Activated CD8-positive, alpha-beta T cell treated with anti-CD3 and anti-CD28 coated beads, Interleukin-2, amount 10 ng/mL, durations not matched to agents 7 days and 5 days (primary cell): ENCODE measurements around the gene KRT86. TPM values are rescaled to one million over a fixed set of nuclear protein-coding genes. Genes with fewer than 3 reads are reported as not detected.

Experiments used
- ATAC-seq: fragments of 150-1000 bp; cut with Tn5 transposase; one replicate; pipeline ENCODE4 v1.10.0; 2021; ENCODE audit warnings: moderate library complexity
- CTCF ChIA-PET: fragments of 350-600 bp; sonication (Branson Sonifier 250); formaldehyde crosslinking; loops from one replicate; lab custom pipeline; 2021; ENCODE audit warnings: antibody characterized with exemption; lab: Charles Lee
- POLR2A ChIA-PET: fragments of 350-600 bp; sonication (Branson Sonifier 250); formaldehyde crosslinking; loops from one replicate; lab custom pipeline; 2021; ENCODE audit warnings: antibody characterized with exemption; lab: Charles Lee
- DNase-seq: peaks from one replicate; pipeline ENCODE4 v3.0.0-alpha.2; 2020
- H3K27ac Mint-ChIP-seq: one replicate; pipeline ENCODE4 v1.8.0; 2021; ENCODE audit warnings: mild to moderate bottlenecking, mixed read lengths
- H3K27me3 Mint-ChIP-seq: one replicate; pipeline ENCODE4 v1.8.0; 2021; ENCODE audit warnings: low read depth, mixed read lengths
- H3K36me3 Mint-ChIP-seq: one replicate; pipeline ENCODE4 v1.8.0; 2021; ENCODE audit warnings: low read depth, mixed read lengths
- H3K4me1 Mint-ChIP-seq: one replicate; pipeline ENCODE4 v1.8.0; 2021; ENCODE audit warnings: low read depth, mixed read lengths
- H3K4me3 Mint-ChIP-seq: one replicate; pipeline ENCODE4 v1.8.0; 2021; ENCODE audit warnings: mild to moderate bottlenecking, mixed read lengths
- H3K9me3 Mint-ChIP-seq: one replicate; pipeline ENCODE4 v1.8.0; 2022; ENCODE audit warnings: mixed read lengths; ENCODE audit not compliant: insufficient read depth
- total RNA-seq, 2 experiments: library from RNA; stranded (reverse); gene quantifications; one replicate each; pipeline ENCODE4 v1.2.3, GENCODE V29; 2021

Gene KRT86
- total RNA-seq, 2 experiments from 2014 or later: 1.1 TPM

GRCh38 chr12:52323001-52323400 lies 48.6 kb downstream of the KRT86 start:
- no peak overlapping the region for H3K27ac Mint-ChIP-seq
- ATAC-seq (no peak), DNase-seq (no peak)
- peaks cover 38% of the 10 kb centered on the region for H3K27me3 Mint-ChIP-seq
- peaks cover 18% of the 10 kb centered on the region for H3K4me1 Mint-ChIP-seq
- CTCF ChIA-PET: interaction anchor here (1.1 to 7.3 kb wide), 2 partner anchors 13 to 44 kb away, joined by 3 to 50 read pairs; no protein-coding TSS in a partner anchor
- POLR2A ChIA-PET: no interaction called here
- no peaks in the 10 kb centered on the region for H3K9me3 Mint-ChIP-seq
- H3K4me3 Mint-ChIP-seq: no peak overlapping the region
- no peaks in the 10 kb centered on the region for H3K36me3 Mint-ChIP-seq

- ChIA-PET CTCF (interaction anchor here (1.1 to 7.3 kb wide), 2 partner anchors 14 to 44 kb away, joined by 3 to 50 read pairs; no protein-coding TSS in a partner anchor), POLR2A (no interaction called here)
- DNase-seq (no peak), ATAC-seq (no peak)
- H3K4me3 Mint-ChIP-seq: no peak overlapping the region
- peaks cover 20% of the 10 kb centered on the region for H3K4me1 Mint-ChIP-seq
- H3K27ac Mint-ChIP-seq: no peak overlapping the region
- H3K36me3 Mint-ChIP-seq: no peaks in the 10 kb centered on the region
- peaks cover 35% of the 10 kb centered on the region for H3K27me3 Mint-ChIP-seq
- H3K9me3 Mint-ChIP-seq: no peaks in the 10 kb centered on the region
Measured at GRCh38 chr12:52323416-52324152, 49.1 kb downstream of the KRT86 start.

- H3K27me3 Mint-ChIP-seq: peaks cover 34% of the 10 kb centered on the region
- DNase-seq (no peak), ATAC-seq (no peak)
- no peak overlapping the region for H3K4me3 Mint-ChIP-seq
- H3K9me3 Mint-ChIP-seq: no peaks in the 10 kb centered on the region
- H3K36me3 Mint-ChIP-seq: no peaks in the 10 kb centered on the region
- CTCF ChIA-PET: interaction anchor here (7.3 kb wide), 1 partner anchor 14 kb away, joined by 50 read pairs; no protein-coding TSS in a partner anchor
- H3K4me1 Mint-ChIP-seq: peaks cover 17% of the 10 kb centered on the region
- no peak overlapping the region for H3K27ac Mint-ChIP-seq
- POLR2A ChIA-PET: no interaction called here
Measured at GRCh38 chr12:52324153-52324444, 49.7 kb downstream of the KRT86 start.

- peaks cover 28% of the 10 kb centered on the region for H3K27me3 Mint-ChIP-seq
- H3K9me3 Mint-ChIP-seq: no peaks in the 10 kb centered on the region
- peaks cover 16% of the 10 kb centered on the region for H3K4me1 Mint-ChIP-seq
- CTCF ChIA-PET: interaction anchor here (0.6 to 7.3 kb wide), 32 partner anchors 8 to 553 kb away, joined by 3 to 50 read pairs (median 4); no protein-coding TSS in a partner anchor
- POLR2A ChIA-PET: interaction anchor here (1.3 kb wide), 1 partner anchor 9 kb away, joined by 3 read pairs; no protein-coding TSS in a partner anchor
- no peaks in the 10 kb centered on the region for H3K36me3 Mint-ChIP-seq
- H3K4me3 Mint-ChIP-seq: no peak overlapping the region
- H3K27ac Mint-ChIP-seq: no peak overlapping the region
- ATAC-seq: peak; percentile 98
- DNase-seq: peak; percentile 88
Measured at GRCh38 chr12:52327052-52327829, 52.8 kb downstream of the KRT86 start.

- Mint-ChIP-seq H3K36me3 (no peaks in the 10 kb centered on the region), H3K27ac (no peak overlapping the region), H3K4me3 (no peak overlapping the region), H3K4me1 (peaks cover 16% of the 10 kb centered on the region), H3K27me3 (peaks cover 23% of the 10 kb centered on the region), H3K9me3 (no peaks in the 10 kb centered on the region)
- CTCF ChIA-PET: interaction anchor here (0.6 to 7.3 kb wide), 32 partner anchors 9 to 553 kb away, joined by 3 to 50 read pairs (median 4); no protein-coding TSS in a partner anchor
- POLR2A ChIA-PET: interaction anchor here (1.3 kb wide), 1 partner anchor 9 kb away, joined by 3 read pairs; no protein-coding TSS in a partner anchor
- DNase-seq (no peak), ATAC-seq (no peak)
Measured at GRCh38 chr12:52327830-52328500, 53.5 kb downstream of the KRT86 start.

GRCh38 chr12:52331039-52331438 lies 56.6 kb downstream of the KRT86 start:
- H3K36me3 Mint-ChIP-seq: no peaks in the 10 kb centered on the region
- ChIA-PET CTCF (interaction anchor here (1.2 to 2.1 kb wide), 3 partner anchors 23 to 549 kb away, joined by 3 to 6 read pairs (median 4); no protein-coding TSS in a partner anchor), POLR2A (no interaction called here)
- H3K9me3 Mint-ChIP-seq: no peaks in the 10 kb centered on the region
- H3K27ac Mint-ChIP-seq: no peak overlapping the region
- peaks cover 16% of the 10 kb centered on the region for H3K4me1 Mint-ChIP-seq
- H3K27me3 Mint-ChIP-seq: peaks cover 21% of the 10 kb centered on the region
- no peak overlapping the region for H3K4me3 Mint-ChIP-seq
- ATAC-seq (no peak), DNase-seq (no peak)

- ATAC-seq (no peak), DNase-seq (no peak)
- Mint-ChIP-seq H3K27ac (no peak overlapping the region), H3K36me3 (no peaks in the 10 kb centered on the region), H3K4me3 (no peak overlapping the region), H3K9me3 (no peaks in the 10 kb centered on the region), H3K4me1 (peaks cover 15% of the 10 kb centered on the region), H3K27me3 (peaks cover 22% of the 10 kb centered on the region)
- CTCF ChIA-PET: interaction anchor here (1.2 kb wide), 1 partner anchor 23 kb away, joined by 3 read pairs; no protein-coding TSS in a partner anchor
- POLR2A ChIA-PET: no interaction called here
Measured at GRCh38 chr12:52331833-52332232, 57.4 kb downstream of the KRT86 start.

GRCh38 chr12:52332381-52332780 lies 57.9 kb downstream of the KRT86 start:
- no peak overlapping the region for H3K27ac Mint-ChIP-seq
- CTCF ChIA-PET: no interaction called here

GRCh38 chr12:52333321-52333720 lies 58.9 kb downstream of the KRT86 start:
- ATAC-seq: no peak
- Mint-ChIP-seq H3K4me1 (peaks cover 3% of the 10 kb centered on the region), H3K27ac (no peak overlapping the region), H3K4me3 (no peak overlapping the region), H3K36me3 (no peaks in the 10 kb centered on the region), H3K9me3 (no peaks in the 10 kb centered on the region), H3K27me3 (peaks cover 24% of the 10 kb centered on the region)
- no peak for DNase-seq
- ChIA-PET CTCF (no interaction called here), POLR2A (no interaction called here)

More at GRCh38 chr12:52332381-52332780, 57.9 kb downstream of the KRT86 start:
- POLR2A ChIA-PET: no interaction called here
- H3K4me3 Mint-ChIP-seq: no peak overlapping the region
- no peak for DNase-seq
- H3K4me1 Mint-ChIP-seq: peaks cover 10% of the 10 kb centered on the region
- no peak for ATAC-seq
- no peaks in the 10 kb centered on the region for H3K36me3 Mint-ChIP-seq
- peaks cover 22% of the 10 kb centered on the region for H3K27me3 Mint-ChIP-seq
- H3K9me3 Mint-ChIP-seq: no peaks in the 10 kb centered on the region

GRCh38 chr12:52334185-52334584 lies 59.7 kb downstream of the KRT86 start:
- H3K4me1 Mint-ChIP-seq: no peaks in the 10 kb centered on the region
- ChIA-PET POLR2A (no interaction called here), CTCF (no interaction called here)
- peaks cover 30% of the 10 kb centered on the region for H3K27me3 Mint-ChIP-seq
- H3K4me3 Mint-ChIP-seq: no peak overlapping the region
- no peaks in the 10 kb centered on the region for H3K9me3 Mint-ChIP-seq
- DNase-seq: no peak
- H3K36me3 Mint-ChIP-seq: no peaks in the 10 kb centered on the region
- no peak for ATAC-seq
- no peak overlapping the region for H3K27ac Mint-ChIP-seq

- Mint-ChIP-seq H3K4me3 (no peak overlapping the region), H3K9me3 (no peaks in the 10 kb centered on the region), H3K27ac (no peak overlapping the region), H3K27me3 (peaks cover 28% of the 10 kb centered on the region), H3K36me3 (no peaks in the 10 kb centered on the region), H3K4me1 (no peaks in the 10 kb centered on the region)
- DNase-seq (no peak), ATAC-seq (no peak)
- CTCF ChIA-PET: interaction anchor here (4.1 kb wide), 1 partner anchor 7 kb away, joined by 15 read pairs; no protein-coding TSS in a partner anchor
- POLR2A ChIA-PET: no interaction called here
Measured at GRCh38 chr12:52335598-52336262, 61.3 kb downstream of the KRT86 start.
